C1 segment of cervical spinal cord (tissue), 14 donors: ENCODE data around the gene ATF6.

Experiments
- DNase-seq, 14 donors: peaks; one replicate each; lab custom pipeline; 2025; lab: John Stamatoyannopoulos, UW

Gene ATF6

GRCh38 chr1:161933592-161934588 is 167.8 kb downstream of the ATF6 start:
- DNase-seq: no peak

DNA sequence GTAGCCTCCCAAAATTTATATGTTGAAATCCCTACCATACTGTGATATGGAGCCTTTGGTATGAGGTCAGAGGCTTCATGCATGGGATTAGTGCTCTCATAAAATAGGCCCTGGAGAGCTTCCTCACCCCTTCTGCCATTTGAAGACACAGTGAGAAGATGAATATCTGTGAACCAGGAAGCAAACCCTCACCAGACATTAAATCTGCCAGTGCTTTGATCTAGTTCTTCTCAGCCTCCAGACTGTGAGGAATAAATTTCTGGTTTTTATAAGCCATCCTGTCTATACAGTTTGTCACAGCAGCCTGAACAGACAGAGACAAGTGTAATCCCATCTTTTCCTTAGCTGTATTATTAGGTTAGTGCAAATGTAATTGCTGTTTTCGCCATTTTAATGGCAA is 169.1 kb downstream of the ATF6 start:
- DNase-seq: no peak

DNA sequence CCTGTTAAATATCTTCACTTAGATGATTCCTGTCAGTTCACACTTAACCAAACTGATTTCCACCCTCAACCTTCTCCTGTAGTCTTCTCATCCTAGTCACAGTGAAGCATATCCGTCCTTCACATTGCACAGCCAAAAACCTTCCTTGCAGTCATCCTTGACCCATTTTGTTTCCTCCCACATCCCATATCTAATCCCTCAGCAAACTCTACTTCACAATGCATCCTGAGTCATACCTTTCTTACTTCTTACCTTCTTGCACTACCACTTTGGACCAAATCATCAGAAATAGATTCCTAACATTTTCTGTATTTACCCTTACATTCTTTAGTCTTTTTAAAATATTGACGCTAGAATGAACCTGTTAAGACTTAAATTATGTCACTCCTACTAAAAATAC is 170.7 kb downstream of the ATF6 start:
- no peak for DNase-seq

DNA sequence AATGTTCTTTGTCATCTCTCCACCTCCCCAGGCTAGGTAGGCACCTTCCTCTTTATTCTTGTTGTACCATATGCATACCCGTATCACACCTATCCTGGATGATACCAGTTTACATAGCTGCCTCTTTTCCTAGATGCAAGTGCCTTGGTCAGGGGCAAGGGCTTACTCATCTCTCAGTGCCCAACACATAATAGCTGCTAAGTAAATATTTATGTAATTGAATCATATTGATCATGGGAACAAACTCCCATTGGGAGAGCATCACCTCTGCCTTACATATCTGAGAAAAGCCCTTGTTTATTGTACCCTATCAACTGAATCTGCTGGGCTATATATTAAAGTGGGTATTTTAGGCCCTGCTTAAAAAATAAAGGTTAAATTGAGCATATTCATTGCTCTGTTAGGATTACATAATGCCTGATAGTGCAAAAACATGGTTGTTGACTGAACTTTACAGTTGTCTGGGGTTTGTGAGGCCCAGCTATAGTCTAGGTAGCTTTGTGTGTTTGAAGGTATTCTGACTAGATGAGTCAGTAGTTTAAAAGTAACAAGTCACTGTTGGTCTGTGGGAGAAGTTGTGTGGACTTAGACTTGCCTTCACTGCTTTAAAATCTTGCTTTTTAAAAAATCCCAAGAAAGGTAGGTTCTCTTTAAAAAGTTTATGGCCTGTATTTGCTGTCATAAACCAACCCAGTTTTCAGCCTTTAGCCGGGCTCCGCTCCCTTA is 174.9 kb downstream of the ATF6 start:
- no peak for DNase-seq

GRCh38 chr1:161941726-161942436 is 175.8 kb downstream of the ATF6 start:
- DNase-seq: no peak

- no peak for DNase-seq
Observed at GRCh38 chr1:161943737-161944136, 177.6 kb downstream of the ATF6 start.

GRCh38 chr1:161944381-161944780 is 178.3 kb downstream of the ATF6 start:
- DNase-seq: no peak

DNA sequence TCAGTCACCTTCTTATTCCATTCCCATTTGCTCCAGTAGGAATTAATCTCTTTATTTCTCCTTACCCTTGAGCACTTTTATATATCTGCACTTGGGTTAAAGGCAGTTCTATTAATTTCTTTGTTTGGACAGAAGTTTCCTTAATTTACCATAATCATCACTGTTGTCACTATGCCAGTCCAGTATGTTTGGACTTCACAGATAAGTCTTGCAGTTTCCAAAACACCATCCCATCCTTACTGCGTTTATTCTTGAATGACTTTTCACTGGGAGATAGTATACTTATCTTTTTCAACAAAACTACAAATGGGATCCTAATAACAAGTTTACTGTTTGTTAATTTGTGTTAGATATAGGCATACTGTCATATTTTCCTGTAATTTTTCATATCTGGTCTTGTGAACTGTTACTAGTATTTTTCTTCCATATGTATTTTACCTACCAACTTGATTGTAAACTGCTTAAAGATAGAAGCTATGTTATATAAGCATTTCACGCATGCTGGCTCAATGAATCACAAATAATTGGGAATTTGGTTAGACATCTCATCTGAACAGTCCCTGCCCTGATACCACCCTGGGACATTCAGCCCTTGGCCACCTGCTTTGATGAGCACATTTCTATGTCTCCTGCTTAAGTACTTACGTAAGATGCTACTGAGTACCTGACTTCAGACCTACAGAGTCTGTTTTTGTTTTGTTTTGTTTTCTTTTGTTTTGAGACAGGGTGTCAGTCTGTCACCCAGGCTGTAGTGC is 179.4 kb downstream of the ATF6 start:
- DNase-seq: no peak

- DNase-seq: no peak
Observed at GRCh38 chr1:161946071-161946987, 180.2 kb downstream of the ATF6 start.

DNA sequence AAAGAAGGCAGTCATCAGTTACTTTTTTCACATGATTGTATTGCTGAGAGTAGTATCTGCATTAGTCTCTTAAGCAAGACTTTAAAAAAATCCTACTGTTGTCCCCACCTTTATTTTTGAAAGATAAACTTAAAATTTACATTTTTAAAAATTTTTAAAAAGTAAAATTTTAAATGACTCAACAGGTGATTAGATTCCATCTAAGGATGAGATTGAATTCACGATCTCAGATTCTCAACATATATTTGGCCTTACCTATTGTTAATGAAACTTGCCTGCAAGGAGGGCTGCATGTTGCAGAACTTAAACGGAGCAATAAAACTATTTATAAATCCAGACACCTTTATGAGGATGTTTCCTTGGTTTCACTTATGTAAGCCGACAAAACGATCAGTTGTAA is 182.3 kb downstream of the ATF6 start:
- DNase-seq: no peak

- no peak for DNase-seq
Observed at GRCh38 chr1:161949548-161949947, 183.4 kb downstream of the ATF6 start.

- DNase-seq: no peak
Observed at GRCh38 chr1:161950377-161950776, 184.3 kb downstream of the ATF6 start.

DNA sequence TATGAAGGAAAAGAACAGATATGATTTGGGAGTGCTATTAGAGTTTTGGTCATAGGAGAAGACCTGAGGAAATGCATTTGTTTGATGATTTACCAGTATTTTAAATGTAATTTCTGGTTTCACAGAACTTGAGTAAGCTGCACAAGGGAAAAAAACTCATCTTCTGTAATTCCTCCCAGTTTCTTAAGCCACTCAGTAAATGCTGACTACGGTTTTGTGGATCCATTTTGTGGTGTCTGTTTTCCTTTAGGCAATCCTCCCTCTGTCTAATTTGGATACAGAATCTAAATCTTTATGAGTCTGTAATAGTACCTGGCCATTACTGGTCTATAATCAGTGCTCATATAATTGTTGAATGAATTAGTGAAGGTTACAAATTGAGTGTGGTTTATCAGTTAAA is 185.5 kb downstream of the ATF6 start:
- DNase-seq: no peak

- DNase-seq: no peak
Observed at GRCh38 chr1:161952607-161953172, 186.6 kb downstream of the ATF6 start.

DNA sequence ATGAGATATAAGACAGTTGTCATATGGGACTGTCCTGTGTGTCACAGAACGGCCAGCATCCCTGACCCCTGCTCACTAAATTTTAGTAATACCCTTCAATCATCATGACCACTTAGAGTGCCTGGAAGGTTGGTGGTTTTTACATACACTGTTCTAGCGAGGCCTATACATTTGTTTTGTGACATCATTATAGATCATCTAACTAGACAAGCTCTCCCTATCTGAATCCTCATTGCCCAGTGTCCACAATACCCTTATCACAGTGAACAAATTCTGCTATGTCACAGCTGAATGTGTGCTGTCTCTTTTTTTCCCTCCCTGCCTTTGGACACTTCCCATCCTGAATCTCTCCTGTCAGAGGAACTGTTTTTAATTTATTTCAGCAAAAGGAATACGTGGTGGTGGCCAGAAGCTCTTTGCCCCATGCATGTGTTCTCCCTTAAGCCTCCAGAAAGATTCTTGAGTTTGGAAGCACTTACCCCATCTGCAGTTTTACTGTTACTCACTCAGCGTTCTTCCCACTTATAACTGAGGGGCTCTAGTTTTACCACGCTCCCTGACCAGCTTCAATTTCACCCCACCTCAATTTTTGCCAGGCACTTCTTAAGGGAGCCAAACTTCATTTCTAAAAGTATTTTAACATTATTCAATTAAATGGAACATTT is 187.3 kb downstream of the ATF6 start:
- no peak for DNase-seq

DNA sequence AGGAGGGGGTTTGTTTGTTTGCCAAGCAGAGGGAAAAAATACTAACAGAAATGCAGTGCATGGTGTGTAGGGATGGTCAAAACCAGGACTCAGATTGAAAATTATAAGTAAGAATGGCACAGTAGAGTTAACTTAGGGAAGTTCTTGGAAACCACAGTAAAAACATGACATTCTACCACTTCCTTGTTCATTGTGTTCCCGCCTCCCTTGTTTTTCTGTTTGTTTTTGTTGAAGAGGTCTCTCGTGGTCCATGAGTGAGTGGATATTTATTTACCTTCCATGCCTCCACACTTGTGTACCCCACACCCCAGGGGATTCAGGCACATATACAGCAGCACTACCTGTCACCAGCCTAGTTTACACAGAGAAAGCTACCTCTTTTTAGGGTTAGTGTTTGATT is 187.9 kb downstream of the ATF6 start:
- DNase-seq: no peak

DNA sequence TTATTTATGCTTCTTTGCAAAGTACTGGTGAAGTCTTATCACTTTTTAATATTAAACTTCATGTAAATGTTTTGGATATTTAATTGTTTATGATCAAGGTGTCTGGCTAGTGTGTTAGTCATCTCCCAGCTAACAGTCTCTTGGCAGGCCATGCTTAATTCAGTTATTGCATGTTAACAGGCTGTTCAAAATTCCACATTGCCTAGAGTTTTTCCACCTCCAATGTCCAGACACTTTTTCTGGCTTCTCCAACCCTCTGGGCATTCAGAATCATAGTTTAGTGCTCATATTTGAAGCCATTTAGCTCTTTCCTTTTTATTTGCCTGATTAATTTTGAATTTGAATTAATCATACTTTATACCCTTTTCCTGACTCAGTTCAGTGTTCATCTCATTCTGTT is 188.3 kb downstream of the ATF6 start:
- no peak for DNase-seq

DNA sequence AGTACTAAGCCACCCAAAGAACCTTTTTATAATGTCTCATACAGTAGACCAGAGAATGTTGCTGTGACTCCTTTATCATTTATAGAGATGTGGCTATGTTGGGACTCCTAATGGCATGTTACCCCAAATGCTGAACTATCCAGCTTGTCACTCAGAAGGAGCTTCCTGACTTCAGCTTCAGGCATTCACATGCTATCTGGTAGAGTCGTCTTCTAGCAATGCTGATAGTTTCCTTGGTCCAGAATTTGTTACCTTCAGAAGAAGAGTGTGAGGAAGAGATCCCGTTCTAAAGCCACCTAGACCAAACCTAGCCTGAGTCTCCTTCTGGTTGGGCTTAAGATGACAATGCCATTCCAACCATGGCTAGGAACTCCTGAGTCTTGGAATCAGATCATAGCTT is 189.5 kb downstream of the ATF6 start:
- DNase-seq: no peak

- no peak for DNase-seq
Observed at GRCh38 chr1:161956097-161956496, 190.0 kb downstream of the ATF6 start.
